Measurements from ENCODE around the gene NAA15. TPM values are rescaled to one million over a fixed set of nuclear protein-coding genes. Genes with fewer than 3 reads are reported as not detected.
"Not testable (repeated sequence)": the region's sequence is repeated elsewhere in the genome, so short reads cannot be mapped to it uniquely, and the experiment has no call there.

NAA15 gene
- total RNA-seq, 5 donors from 2014 or later (not counting 1 experiment from before 2014, with no cell fraction given) = 45.1 to 64.0 (median 50.7) TPM

- DNase-seq (no peak), ATAC-seq (replicated peaks in 1 of 4) (no peak)
- POLR2A ChIA-PET = interaction anchor here in 1 of 2 donors (0.7 kb wide), 1 partner anchor 232 kb away, joined by 3 read pairs; no protein-coding TSS in a partner anchor
- no peaks in the 10 kb centered on the region for H3K9me3 ChIP-seq
- H3K4me1 ChIP-seq (ENCODE audit: control insufficient read depth in 1 of 2, extremely low read depth in 1 of 2, insufficient read depth in 2 of 2, low read length in 2 of 2) = no peaks in the 10 kb centered on the region
- CTCF ChIA-PET = no interaction called here
- whole genome bisulfite sequencing (ENCODE audit: insufficient coverage) = no CpG with 5 or more reads among the region's 3 CpGs
- Mint-ChIP-seq H3K27ac (no peak overlapping the region), H3K4me1 (no peaks in the 10 kb centered on the region), H3K9me3 (no peaks in the 10 kb centered on the region), H3K4me3 (no peak overlapping the region), H3K27me3 (no peaks in the 10 kb centered on the region), H3K36me3 (peaks cover 45% of the 10 kb centered on the region)
- no peak overlapping the region for H3K27ac ChIP-seq (ENCODE audit: low read length)
- H3K4me3 ChIP-seq (ENCODE audit: control insufficient read depth in 1 of 2, extremely low read depth in 1 of 2, low read length in 1 of 2) = no peak overlapping the region
- H3K27me3 ChIP-seq (replicated peaks in 1 of 2; ENCODE audit: control insufficient read depth in 2 of 2, extremely low read depth in 1 of 2, insufficient read depth in 2 of 2, low read length in 1 of 2) = no peaks in the 10 kb centered on the region
- no peaks in the 10 kb centered on the region for H3K36me3 ChIP-seq (ENCODE audit: control insufficient read depth in 2 of 2, extremely low read depth in 1 of 2, insufficient read depth in 1 of 2, low read length in 1 of 2)
Observed at GRCh38 chr4:139403462-139403861, 102.2 kb downstream of the NAA15 start.

GRCh38 chr4:139410312-139410711, 109.0 kb downstream of the NAA15 start:
- Histone ChIP-seq H3K36me3 (ENCODE audit: control insufficient read depth in 2 of 2, extremely low read depth in 1 of 2, insufficient read depth in 1 of 2, low read length in 1 of 2) (no peaks in the 10 kb centered on the region), H3K4me1 (ENCODE audit: control insufficient read depth in 1 of 2, extremely low read depth in 1 of 2, insufficient read depth in 2 of 2, low read length in 2 of 2) (no peaks in the 10 kb centered on the region), H3K4me3 (ENCODE audit: control insufficient read depth in 1 of 2, extremely low read depth in 1 of 2, low read length in 1 of 2) (no peak overlapping the region), H3K27ac (ENCODE audit: low read length) (no peak overlapping the region), H3K9me3 (no peaks in the 10 kb centered on the region), H3K27me3 (replicated peaks in 1 of 2; ENCODE audit: control insufficient read depth in 2 of 2, extremely low read depth in 1 of 2, insufficient read depth in 2 of 2, low read length in 1 of 2) (no peaks in the 10 kb centered on the region)
- H3K4me3 Mint-ChIP-seq = no peak overlapping the region
- no peak overlapping the region for H3K27ac Mint-ChIP-seq
- CTCF ChIA-PET = interaction anchor here in 1 of 2 donors (1.3 kb wide), 1 partner anchor 9 kb away, joined by 3 read pairs; no protein-coding TSS in a partner anchor
- DNase-seq (no peak), ATAC-seq (replicated peaks in 1 of 4) (no peak)
- peaks cover 57% of the 10 kb centered on the region for H3K36me3 Mint-ChIP-seq
- no peaks in the 10 kb centered on the region for H3K27me3 Mint-ChIP-seq
- POLR2A ChIA-PET = no interaction called here
- peaks cover 0 to 17% (median 6%) of the 10 kb centered on the region in 3 donors for H3K9me3 Mint-ChIP-seq
- H3K4me1 Mint-ChIP-seq = no peaks in the 10 kb centered on the region

DNA sequence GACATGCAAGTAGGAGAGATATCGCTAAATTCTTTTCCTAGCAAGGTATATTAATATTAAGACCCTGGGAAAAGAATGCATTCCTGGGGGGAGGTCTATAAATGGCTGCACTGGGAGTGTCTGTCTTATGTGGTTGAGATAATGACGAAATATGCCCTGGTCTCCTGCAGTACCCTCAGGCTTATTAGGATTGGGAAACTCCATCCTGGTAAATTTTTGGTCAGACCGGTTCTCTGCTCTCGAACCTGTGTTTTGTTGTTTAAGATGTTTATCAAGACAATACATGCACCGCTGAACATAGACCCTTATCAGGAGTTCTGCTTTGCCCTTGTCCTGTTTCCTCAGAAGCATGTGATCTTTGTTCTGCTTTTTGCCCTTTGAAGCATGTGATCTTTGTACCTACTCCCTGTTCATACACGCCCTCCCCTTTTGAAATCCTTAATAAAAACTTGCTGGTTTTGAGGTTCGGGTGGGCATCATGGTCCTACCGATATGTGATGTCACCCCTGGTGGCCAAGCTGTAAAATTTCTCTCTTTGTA, 113.4 kb downstream of the NAA15 start:
- H3K27ac ChIP-seq (ENCODE audit: low read length); H3K4me3 Mint-ChIP-seq; POLR2A ChIA-PET; DNase-seq; H3K9me3 ChIP-seq; H3K36me3 ChIP-seq (ENCODE audit: control insufficient read depth in 2 of 2, extremely low read depth in 1 of 2, insufficient read depth in 1 of 2, low read length in 1 of 2); H3K27me3 Mint-ChIP-seq; H3K27ac Mint-ChIP-seq; H3K4me3 ChIP-seq (ENCODE audit: control insufficient read depth in 1 of 2, extremely low read depth in 1 of 2, low read length in 1 of 2); H3K4me1 ChIP-seq (ENCODE audit: control insufficient read depth in 1 of 2, extremely low read depth in 1 of 2, insufficient read depth in 2 of 2, low read length in 2 of 2); ATAC-seq (replicated peaks in 1 of 4); H3K27me3 ChIP-seq (replicated peaks in 1 of 2; ENCODE audit: control insufficient read depth in 2 of 2, extremely low read depth in 1 of 2, insufficient read depth in 2 of 2, low read length in 1 of 2): not testable (repeated sequence)
- 94% methylated on average over 3 of the region's 8 CpGs for WGBS (ENCODE audit: insufficient coverage)
- Mint-ChIP-seq H3K4me1 (peaks cover 10 to 16% (median 14%) of the 10 kb centered on the region in 3 donors), H3K36me3 (peaks cover 42% of the 10 kb centered on the region), H3K9me3 (peaks cover 0 to 17% (median 6%) of the 10 kb centered on the region in 3 donors)
- CTCF ChIA-PET = interaction anchor here (0.6 to 1.0 kb wide), 3 partner anchors 39 to 1134 kb away, joined by 3 to 6 read pairs (median 5); partner anchors contain the start of gene RAB33B (in 1 of the 2)

- WGBS (ENCODE audit: insufficient coverage) = no CpG with 5 or more reads among the region's 2 CpGs
- DNase-seq (peak in 6 of 35 experiments; percentile 5 to 78 (median 18)), ATAC-seq (replicated peaks in 1 of 4) (no peak)
- Mint-ChIP-seq H3K9me3 (peaks cover 0 to 17% (median 6%) of the 10 kb centered on the region in 3 donors), H3K4me1 (peaks cover 12 to 19% (median 16%) of the 10 kb centered on the region in 3 donors), H3K36me3 (peaks cover 49% of the 10 kb centered on the region), H3K4me3 (no peak overlapping the region), H3K27ac (no peak overlapping the region), H3K27me3 (no peaks in the 10 kb centered on the region)
- CTCF ChIA-PET = interaction anchor here (0.6 to 1.4 kb wide), 11 partner anchors 10 to 386 kb away, joined by 3 to 8 read pairs (median 3); no protein-coding TSS in a partner anchor
- H3K36me3 ChIP-seq (ENCODE audit: control insufficient read depth in 2 of 2, extremely low read depth in 1 of 2, insufficient read depth in 1 of 2, low read length in 1 of 2) = no peaks in the 10 kb centered on the region
- no peak overlapping the region for H3K4me3 ChIP-seq (ENCODE audit: control insufficient read depth in 1 of 2, extremely low read depth in 1 of 2, low read length in 1 of 2)
- no peaks in the 10 kb centered on the region for H3K27me3 ChIP-seq (replicated peaks in 1 of 2; ENCODE audit: control insufficient read depth in 2 of 2, extremely low read depth in 1 of 2, insufficient read depth in 2 of 2, low read length in 1 of 2)
- no peaks in the 10 kb centered on the region for H3K4me1 ChIP-seq (ENCODE audit: control insufficient read depth in 1 of 2, extremely low read depth in 1 of 2, insufficient read depth in 2 of 2, low read length in 2 of 2)
- H3K27ac ChIP-seq (ENCODE audit: low read length) = no peak overlapping the region
- H3K9me3 ChIP-seq = no peaks in the 10 kb centered on the region
- POLR2A ChIA-PET = no interaction called here
Observed at GRCh38 chr4:139416073-139416673, 114.9 kb downstream of the NAA15 start.

DNA sequence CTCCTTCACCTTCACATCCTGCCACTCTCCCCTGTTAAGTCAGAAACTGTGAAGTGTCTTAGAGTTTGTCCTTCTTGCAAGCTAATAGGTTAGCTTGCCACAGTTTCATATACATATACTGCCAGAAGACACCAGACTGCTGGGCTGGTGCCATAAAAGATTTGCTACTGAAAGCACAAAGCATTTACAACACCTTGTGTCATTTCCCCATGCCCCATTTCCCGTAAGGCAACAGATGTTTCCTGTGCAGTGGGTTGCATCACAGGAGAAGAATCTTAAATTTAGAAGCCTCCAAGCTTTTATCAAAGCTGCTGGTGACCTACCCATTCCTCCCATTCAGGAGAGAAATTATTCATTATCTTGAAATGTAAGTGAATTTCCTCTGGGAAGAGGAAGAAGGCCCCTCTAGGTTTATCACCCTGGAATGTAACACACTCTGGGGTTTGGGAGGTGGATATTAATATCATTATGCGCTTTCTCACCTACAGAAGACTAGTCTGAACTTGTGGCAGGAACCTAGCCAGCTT, 118.1 kb downstream of the NAA15 start:
- ChIA-PET CTCF (interaction anchor here in 1 of 2 donors (0.5 to 1.5 kb wide), 5 partner anchors 10 to 137 kb away, joined by 3 to 7 read pairs (median 3); partner anchors contain the start of gene SETD7), POLR2A (no interaction called here)
- no CpG with 5 or more reads among the region's 2 CpGs for WGBS (ENCODE audit: insufficient coverage)
- Histone ChIP-seq H3K4me3 (ENCODE audit: control insufficient read depth in 1 of 2, extremely low read depth in 1 of 2, low read length in 1 of 2) (no peak overlapping the region), H3K27me3 (replicated peaks in 1 of 2; ENCODE audit: control insufficient read depth in 2 of 2, extremely low read depth in 1 of 2, insufficient read depth in 2 of 2, low read length in 1 of 2) (no peaks in the 10 kb centered on the region), H3K27ac (ENCODE audit: low read length) (no peak overlapping the region), H3K36me3 (ENCODE audit: control insufficient read depth in 2 of 2, extremely low read depth in 1 of 2, insufficient read depth in 1 of 2, low read length in 1 of 2) (no peaks in the 10 kb centered on the region), H3K9me3 (no peaks in the 10 kb centered on the region), H3K4me1 (ENCODE audit: control insufficient read depth in 1 of 2, extremely low read depth in 1 of 2, insufficient read depth in 2 of 2, low read length in 2 of 2) (no peaks in the 10 kb centered on the region)
- peak in 11 of 35 experiments; percentile 2 to 32 (median 5) for DNase-seq
- Mint-ChIP-seq H3K9me3 (peaks cover 0 to 17% (median 7%) of the 10 kb centered on the region in 3 donors), H3K27ac (peak overlapping the region; percentile 28 to 68), H3K27me3 (no peaks in the 10 kb centered on the region), H3K36me3 (peaks cover 41% of the 10 kb centered on the region), H3K4me3 (no peak overlapping the region), H3K4me1 (peaks cover 12 to 19% (median 16%) of the 10 kb centered on the region in 3 donors)
- peak in 2 of 4 experiments; percentile 16 to 58 for ATAC-seq (replicated peaks in 1 of 4)

GRCh38 chr4:139420652-139421051, 119.3 kb downstream of the NAA15 start:
- POLR2A ChIA-PET = no interaction called here
- WGBS (ENCODE audit: insufficient coverage) = no CpG with 5 or more reads among the region's 1 CpG
- no peaks in the 10 kb centered on the region for H3K27me3 ChIP-seq (replicated peaks in 1 of 2; ENCODE audit: control insufficient read depth in 2 of 2, extremely low read depth in 1 of 2, insufficient read depth in 2 of 2, low read length in 1 of 2)
- H3K27me3 Mint-ChIP-seq = no peaks in the 10 kb centered on the region
- H3K27ac Mint-ChIP-seq = no peak overlapping the region
- CTCF ChIA-PET = interaction anchor here in 1 of 2 donors (0.7 kb wide), 1 partner anchor 220 kb away, joined by 3 read pairs; no protein-coding TSS in a partner anchor
- H3K4me3 Mint-ChIP-seq = no peak overlapping the region
- H3K4me3 ChIP-seq (ENCODE audit: control insufficient read depth in 1 of 2, extremely low read depth in 1 of 2, low read length in 1 of 2) = no peak overlapping the region
- H3K9me3 ChIP-seq = peaks cover 2% of the 10 kb centered on the region
- H3K27ac ChIP-seq (ENCODE audit: low read length) = no peak overlapping the region
- H3K36me3 Mint-ChIP-seq = peaks cover 29% of the 10 kb centered on the region
- peaks cover 12 to 19% (median 16%) of the 10 kb centered on the region in 3 donors for H3K4me1 Mint-ChIP-seq
- no peaks in the 10 kb centered on the region for H3K36me3 ChIP-seq (ENCODE audit: control insufficient read depth in 2 of 2, extremely low read depth in 1 of 2, insufficient read depth in 1 of 2, low read length in 1 of 2)
- DNase-seq = no peak
- H3K9me3 Mint-ChIP-seq = peaks cover 0 to 11% (median 3%) of the 10 kb centered on the region in 3 donors
- no peaks in the 10 kb centered on the region for H3K4me1 ChIP-seq (ENCODE audit: control insufficient read depth in 1 of 2, extremely low read depth in 1 of 2, insufficient read depth in 2 of 2, low read length in 2 of 2)
- no peak for ATAC-seq (replicated peaks in 1 of 4)

All from T-cell (primary cell).